ENCODE results near the gene MAMDC2. TPM values are rescaled to one million over a fixed set of nuclear protein-coding genes. Genes with fewer than 3 reads are reported as not detected.

The MAMDC2 gene
- total RNA-seq, 1 experiment from 2014 or later, result 2.7 TPM

DNA sequence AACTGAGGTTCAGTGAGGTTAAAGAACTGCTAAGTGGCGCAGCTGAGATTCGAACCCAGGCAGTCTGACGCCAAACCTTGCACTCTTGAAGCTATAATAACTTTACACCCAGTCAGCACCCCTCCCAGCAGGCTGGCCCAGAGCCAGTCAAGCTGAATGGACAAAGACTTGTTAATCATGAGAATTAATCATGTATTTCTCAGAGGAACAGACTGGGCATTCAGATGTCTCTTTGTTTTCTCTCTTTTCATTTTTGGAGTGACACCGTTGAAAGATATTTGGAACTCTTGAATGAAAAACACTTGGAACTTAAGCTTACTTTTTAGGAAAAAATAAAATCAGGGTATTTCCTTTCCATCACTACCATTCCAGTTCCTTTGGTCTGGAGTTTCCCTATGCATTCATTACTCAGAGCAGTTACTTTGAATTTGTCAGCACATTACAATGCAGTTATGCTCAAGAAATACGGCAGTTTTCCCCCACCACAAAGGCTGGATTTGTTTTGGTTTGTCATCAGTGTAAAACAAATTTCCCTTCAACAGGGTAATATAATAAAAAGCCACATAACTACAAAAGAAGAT lies 22.6 kb upstream of the MAMDC2 start:
- intact Hi-C loops (cut with micrococcal nuclease; ENCODE audit: unreplicated experiment), result loop anchor here (5.0 kb wide), 1 partner anchor 49 kb away; no protein-coding TSS in a partner anchor
- POLR2A ChIA-PET (ENCODE audit: unreplicated experiment), result no interaction called here
- Histone ChIP-seq H3K27ac (0 out of 2 replicates have a peak overlapping the region, but pooled peaks have one; percentile 19), H3K79me2 (ENCODE audit: low read depth) (no peaks in the 10 kb centered on the region), H3K36me3 (ENCODE audit: low read depth) (no peaks in the 10 kb centered on the region), H3K9me3 (ENCODE audit: insufficient read depth, low read depth) (no peaks in the 10 kb centered on the region; the same call in 1 of the 2 replicates), H3K4me1 (replicated peaks; ENCODE audit: insufficient read depth) (peaks cover 21% of the 10 kb centered on the region), H4K20me1 (ENCODE audit: insufficient read depth) (no peaks in the 10 kb centered on the region), H3F3A (ENCODE audit: insufficient read depth, low read depth) (peaks cover 7% of the 10 kb centered on the region; the same call in 1 of the 2 replicates), H3K27me3 (ENCODE audit: insufficient read depth, low read depth) (no peaks in the 10 kb centered on the region), H3K4me2 (peak overlapping the region; percentile 0), H3K9me2 (ENCODE audit: insufficient read depth) (no peaks in the 10 kb centered on the region; the same call in 1 of the 2 replicates), H3K4me3 (no peak overlapping the region), H2AFZ (no peak overlapping the region)
- CTCF ChIA-PET, result no interaction called here
- DNase-seq, result peak; percentile 51 to 62
- TF ChIP-seq CTCF (conservative IDR thresholded peaks at IDR 0.05), result no peak
- TF ChIP-seq EZH2 (IDR thresholded peaks at IDR 0.05; ENCODE audit: low read depth), result no peak
- no TSS peak for BruUV-seq (replicated peaks)

GRCh38 chr9:70028287-70028686 lies 15.4 kb upstream of the MAMDC2 start:
- intact Hi-C loops (cut with micrococcal nuclease; ENCODE audit: unreplicated experiment), result no loop called here
- no peaks in the 10 kb centered on the region; the same call in 1 of the 2 replicates for H3K9me3 ChIP-seq (ENCODE audit: insufficient read depth, low read depth)
- no peaks in the 10 kb centered on the region for H4K20me1 ChIP-seq (ENCODE audit: insufficient read depth)
- ChIA-PET CTCF (no interaction called here), POLR2A (ENCODE audit: unreplicated experiment) (no interaction called here)
- H2AFZ ChIP-seq, result no peak overlapping the region
- no peaks in the 10 kb centered on the region for H3K79me2 ChIP-seq (ENCODE audit: low read depth)
- BruUV-seq (replicated peaks), result no TSS peak
- TF ChIP-seq CTCF (conservative IDR thresholded peaks at IDR 0.05), result no peak
- no peak for TF ChIP-seq EZH2 (IDR thresholded peaks at IDR 0.05; ENCODE audit: low read depth)
- H3K27ac ChIP-seq, result no peak overlapping the region
- no peak overlapping the region for H3K4me3 ChIP-seq
- H3K36me3 ChIP-seq (ENCODE audit: low read depth), result no peaks in the 10 kb centered on the region
- no peaks in the 10 kb centered on the region for H3K9me2 ChIP-seq (ENCODE audit: insufficient read depth)
- H3F3A ChIP-seq (ENCODE audit: insufficient read depth, low read depth), result peaks cover 14% of the 10 kb centered on the region
- H3K27me3 ChIP-seq (ENCODE audit: insufficient read depth, low read depth), result no peaks in the 10 kb centered on the region
- no peak for DNase-seq
- no peak overlapping the region for H3K4me2 ChIP-seq
- H3K4me1 ChIP-seq (replicated peaks; ENCODE audit: insufficient read depth), result peaks cover 20% of the 10 kb centered on the region

DNA sequence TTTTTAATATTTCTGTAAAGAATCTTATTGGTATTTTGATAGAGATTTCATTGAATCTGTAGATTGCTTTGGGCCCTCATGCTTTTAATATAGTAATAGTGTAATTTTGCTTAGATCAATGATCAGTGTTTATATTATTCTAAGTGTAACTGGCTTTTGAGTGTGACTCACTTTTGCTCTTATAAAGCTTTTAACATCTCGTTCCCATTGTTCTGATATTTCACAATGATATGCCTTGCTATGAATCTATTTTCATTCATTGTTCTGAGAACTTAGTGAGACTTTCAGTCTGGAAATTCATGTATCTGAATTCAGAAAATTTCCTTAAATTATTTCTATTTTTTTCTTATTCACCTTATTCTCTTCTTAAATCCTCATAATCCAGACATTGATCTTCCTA lies 13.5 kb upstream of the MAMDC2 start:
- H4K20me1 ChIP-seq (ENCODE audit: insufficient read depth), result no peaks in the 10 kb centered on the region
- no peaks in the 10 kb centered on the region for H3K36me3 ChIP-seq (ENCODE audit: low read depth)
- CTCF ChIA-PET, result no interaction called here
- no peaks in the 10 kb centered on the region for H3K9me2 ChIP-seq (ENCODE audit: insufficient read depth)
- no peaks in the 10 kb centered on the region for H3K27me3 ChIP-seq (ENCODE audit: insufficient read depth, low read depth)
- no peaks in the 10 kb centered on the region; the same call in 1 of the 2 replicates for H3K9me3 ChIP-seq (ENCODE audit: insufficient read depth, low read depth)
- H3K27ac ChIP-seq, result no peak overlapping the region
- no TSS peak for BruUV-seq (replicated peaks)
- H3K79me2 ChIP-seq (ENCODE audit: low read depth), result no peaks in the 10 kb centered on the region
- H3K4me1 ChIP-seq (replicated peaks; ENCODE audit: insufficient read depth), result peaks cover 20% of the 10 kb centered on the region
- H3K4me2 ChIP-seq, result no peak overlapping the region
- H2AFZ ChIP-seq, result no peak overlapping the region
- TF ChIP-seq EZH2 (IDR thresholded peaks at IDR 0.05; ENCODE audit: low read depth), result no peak
- TF ChIP-seq CTCF (conservative IDR thresholded peaks at IDR 0.05), result no peak
- POLR2A ChIA-PET (ENCODE audit: unreplicated experiment), result no interaction called here
- H3F3A ChIP-seq (ENCODE audit: insufficient read depth, low read depth), result peaks cover 14% of the 10 kb centered on the region
- no peak overlapping the region for H3K4me3 ChIP-seq
- intact Hi-C loops (cut with micrococcal nuclease; ENCODE audit: unreplicated experiment), result no loop called here
- no peak for DNase-seq

All from PC-9 (cell line).